GM21576 (cell line): Measurements from ENCODE around the gene AFDN.

Experiments
- ATAC-seq: cut with Tn5 transposase; IDR thresholded peaks from one replicate; pipeline ENCODE4 v1.9.1; 2021; ENCODE audit warnings: mild to moderate bottlenecking, moderate library complexity; ENCODE audit not compliant: unreplicated experiment

Gene AFDN

DNA sequence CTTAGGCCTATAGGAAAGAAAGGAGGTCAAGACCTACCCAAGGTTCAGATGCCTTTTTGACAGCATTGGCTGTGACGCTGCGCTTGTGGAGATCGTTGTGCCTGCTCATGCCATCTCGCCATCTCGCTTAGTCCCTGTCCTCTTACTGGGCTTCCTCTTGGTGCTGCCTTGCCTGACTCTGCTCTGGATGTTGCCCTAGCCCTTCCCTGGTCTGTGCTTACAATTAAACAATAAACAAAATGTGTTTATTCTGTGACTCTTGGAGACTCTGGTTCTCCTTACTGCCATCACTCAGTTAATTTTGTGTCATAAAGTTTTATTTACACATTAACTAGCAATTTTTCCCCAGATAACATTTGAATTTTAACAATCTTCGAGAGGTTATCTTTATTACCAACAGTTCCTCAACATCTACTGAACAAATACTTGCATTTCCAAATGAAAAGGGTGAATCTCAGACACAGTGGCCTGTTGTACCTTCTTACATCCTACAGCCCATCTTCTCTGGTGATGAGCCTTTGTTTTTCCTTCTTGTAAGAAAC, 11.6 kb downstream of the AFDN start:
- ATAC-seq = no peak

DNA sequence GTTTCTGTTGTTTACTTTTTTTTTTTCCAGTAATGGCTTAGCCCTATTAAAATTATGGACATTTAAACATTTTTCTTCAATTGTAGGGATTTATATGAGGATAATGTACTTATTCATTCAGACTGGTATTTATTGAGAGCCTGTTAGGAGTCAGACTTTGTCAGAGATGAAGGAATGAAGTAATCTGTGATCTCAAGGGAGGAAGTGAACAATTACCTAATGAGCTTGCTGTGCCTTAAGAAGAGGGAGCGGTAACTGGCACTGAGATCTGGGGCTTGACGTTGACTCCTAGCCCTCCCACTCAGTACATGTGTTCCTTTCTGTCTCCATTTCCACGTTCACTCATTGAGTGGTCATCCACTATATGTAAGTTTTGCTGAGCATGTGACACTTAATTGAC, 12.6 kb downstream of the AFDN start:
- ATAC-seq = no peak

DNA sequence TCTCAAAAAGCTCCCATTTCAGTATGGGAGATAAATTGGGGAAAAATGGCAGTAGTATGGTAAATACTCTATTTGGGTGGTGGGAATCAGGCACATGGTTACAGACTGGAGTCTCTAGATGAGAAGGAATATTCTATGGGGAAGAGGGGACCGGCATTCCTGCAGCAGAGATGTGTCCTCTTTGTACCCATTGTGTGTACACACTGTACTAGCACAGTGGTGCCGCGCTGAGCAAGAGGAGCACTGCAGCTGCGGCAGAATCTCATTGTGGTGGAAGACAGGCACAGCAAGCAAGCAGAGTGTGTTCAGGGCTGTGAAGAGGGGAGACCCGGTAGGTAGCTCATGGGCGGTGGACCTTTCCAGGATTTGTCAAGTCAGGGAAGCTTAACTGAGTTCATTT, 13.0 kb downstream of the AFDN start:
- ATAC-seq = no peak

DNA sequence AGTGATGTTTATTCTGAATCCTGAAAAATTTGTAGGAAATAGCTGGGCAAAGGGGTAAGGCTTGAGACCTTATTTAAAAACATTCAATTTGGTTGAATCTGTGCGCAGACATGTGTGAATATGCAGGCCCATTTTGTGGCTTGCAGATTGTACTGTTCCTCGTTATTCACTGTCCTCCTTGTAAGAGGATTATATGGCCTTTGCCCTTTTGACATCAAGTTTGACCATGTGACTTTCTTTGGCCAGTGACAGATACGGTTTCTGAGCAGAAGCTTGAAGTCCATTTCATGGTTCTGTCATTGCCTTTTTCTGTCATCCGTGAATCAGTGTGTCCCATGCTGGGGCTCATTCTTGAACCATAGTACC, 13.4 kb downstream of the AFDN start:
- no peak for ATAC-seq

DNA sequence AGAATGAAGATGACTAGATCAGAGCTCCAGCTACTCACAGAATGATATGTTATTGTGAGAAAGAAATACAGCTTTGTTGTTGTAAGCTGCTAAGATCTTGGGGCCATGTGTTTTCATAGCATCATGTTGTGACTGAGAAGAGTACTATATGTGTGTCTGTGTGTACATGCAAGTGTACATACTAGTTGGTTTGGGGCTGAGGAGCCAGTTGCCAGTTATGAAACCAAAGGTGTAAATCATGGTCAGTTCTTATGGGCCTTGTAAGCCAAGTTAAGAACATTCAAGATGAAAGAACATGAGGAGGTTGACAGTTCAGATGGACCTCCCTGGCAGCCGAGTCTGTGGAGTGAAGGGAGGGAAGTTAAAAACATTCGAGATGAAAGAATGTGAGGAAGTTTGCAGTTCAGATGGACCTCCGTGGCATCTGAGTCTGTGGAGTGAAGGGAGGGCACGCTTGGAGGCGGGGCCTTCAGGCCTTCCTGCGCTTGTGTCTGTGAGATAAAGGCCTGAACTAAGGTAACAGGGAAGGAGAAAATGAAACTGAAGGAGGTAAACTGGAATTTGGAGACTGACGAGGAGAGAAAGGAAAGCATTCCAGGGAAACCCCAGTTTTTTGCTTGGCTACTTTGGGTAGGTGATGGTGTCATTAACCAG, 13.9 kb downstream of the AFDN start:
- no peak for ATAC-seq

DNA sequence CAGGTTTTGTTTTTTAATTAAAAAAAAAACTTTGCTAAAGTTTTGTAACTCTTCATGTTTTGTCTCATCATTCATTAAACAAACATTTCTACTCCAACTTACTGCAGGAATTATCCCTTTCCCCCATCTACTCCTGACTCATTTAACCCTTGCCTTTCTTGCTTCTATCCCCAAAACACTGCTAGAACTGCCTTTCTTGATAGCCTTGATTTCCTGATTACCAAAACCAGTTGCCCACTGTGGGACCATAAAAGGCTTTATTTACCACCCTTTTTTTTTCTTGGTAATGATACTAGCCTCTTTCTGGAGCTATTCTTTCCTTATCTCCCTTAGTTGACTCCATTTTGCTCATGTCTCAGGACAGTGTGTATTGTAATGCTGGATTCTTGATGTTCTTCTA, 15.3 kb downstream of the AFDN start:
- no peak for ATAC-seq

DNA sequence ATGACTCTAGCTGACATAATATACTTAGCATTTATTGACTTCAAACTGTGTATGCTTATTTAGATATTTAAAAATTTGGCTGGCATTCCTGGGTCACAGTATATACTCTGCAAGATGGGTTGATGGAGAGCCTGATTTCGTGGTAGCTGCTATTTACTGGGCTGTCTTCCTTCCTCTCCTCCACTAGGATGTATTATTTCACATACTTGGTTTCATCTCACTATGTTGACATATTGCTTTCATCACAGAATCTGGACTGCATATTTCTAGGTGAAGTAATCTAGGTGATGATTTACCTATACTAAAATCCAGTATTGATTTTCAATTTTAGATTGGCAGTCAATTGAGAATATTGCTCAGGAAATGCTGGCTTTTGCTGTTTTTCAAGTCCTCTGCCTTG, 15.7 kb downstream of the AFDN start:
- ATAC-seq = no peak

DNA sequence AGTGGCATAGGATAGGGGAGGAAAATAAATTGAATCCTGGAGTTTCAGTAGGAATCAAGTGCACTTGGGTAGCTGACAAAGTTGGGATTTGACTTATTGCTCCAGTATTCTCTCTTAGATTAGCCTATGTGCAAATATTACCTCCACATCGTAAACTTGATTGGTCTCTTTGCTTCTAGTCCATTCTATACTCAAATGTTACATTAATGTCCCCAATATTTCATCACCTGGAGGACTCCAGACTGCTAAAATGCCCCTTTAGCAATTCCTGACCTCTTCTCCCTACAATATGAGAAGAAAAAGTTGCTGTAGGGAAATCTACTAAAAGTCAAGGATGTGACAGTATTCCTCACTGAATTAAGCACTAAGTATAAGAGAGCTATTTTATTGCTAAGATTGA, 16.3 kb downstream of the AFDN start:
- no peak for ATAC-seq

DNA sequence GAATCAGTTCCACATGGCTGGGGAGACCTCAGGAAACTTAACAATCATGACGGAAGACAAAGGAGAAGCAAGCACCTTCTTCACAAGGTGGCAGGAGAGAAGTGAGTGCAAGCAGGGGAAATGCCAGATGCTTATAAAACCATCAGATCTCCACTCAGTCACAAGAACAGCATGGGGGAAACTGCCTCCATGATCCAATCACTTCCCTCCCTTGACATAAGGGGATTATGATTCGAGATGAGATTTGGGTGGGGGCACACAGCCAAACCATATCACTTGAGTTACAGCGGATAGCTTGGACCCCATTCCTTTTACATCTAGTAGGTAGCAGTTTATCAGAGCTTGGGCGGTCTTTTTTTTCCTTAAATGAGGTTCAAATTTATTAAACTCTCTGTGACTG, 19.1 kb downstream of the AFDN start:
- no peak for ATAC-seq

DNA sequence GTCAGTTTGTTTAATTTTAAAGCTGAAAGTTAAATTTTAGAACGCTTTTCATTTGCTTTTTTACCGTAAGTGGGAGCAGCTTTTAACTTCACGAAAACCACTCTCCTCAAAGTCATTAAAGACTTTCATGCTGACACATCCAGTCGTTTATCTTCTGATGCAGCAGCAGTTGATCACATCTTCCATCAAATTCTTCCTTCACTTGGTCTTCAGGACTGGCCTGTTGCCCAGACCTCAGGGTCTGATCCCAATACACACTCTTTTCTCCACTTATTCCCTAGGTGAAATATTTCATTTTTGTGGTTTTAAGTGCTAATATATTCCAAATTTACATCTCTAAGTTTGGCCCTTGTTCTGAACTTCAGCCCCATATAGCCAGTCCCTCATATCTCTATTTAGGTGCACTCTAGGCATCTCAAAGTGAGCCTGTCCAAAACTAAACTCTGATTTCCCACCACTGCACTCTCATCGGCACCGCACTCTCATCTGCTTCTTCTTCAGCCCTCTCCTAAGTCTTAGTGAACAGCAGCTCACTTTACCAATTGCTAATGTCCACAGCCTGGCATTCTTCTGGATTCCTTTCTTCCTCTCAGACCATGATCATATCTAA, 20.4 kb downstream of the AFDN start:
- no peak for ATAC-seq

DNA sequence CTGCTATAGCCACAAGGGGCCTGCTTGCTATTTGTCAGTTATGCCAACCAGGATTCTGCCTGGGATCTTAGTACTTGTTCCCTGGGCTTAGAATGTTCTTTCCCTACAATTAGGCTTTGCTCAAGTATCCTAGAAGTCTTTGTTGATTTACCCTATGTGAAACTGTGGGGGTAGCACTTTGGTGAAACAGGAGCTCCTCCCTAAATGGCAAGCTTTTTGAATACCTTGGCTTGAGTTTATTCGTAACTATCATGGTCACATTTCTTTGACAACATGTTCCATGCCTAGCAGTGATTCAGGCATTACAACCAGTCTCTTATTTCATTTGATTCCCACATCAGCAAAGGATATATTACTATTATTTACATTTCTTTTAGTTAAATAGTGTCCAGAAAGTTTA, 21.2 kb downstream of the AFDN start:
- ATAC-seq = no peak

DNA sequence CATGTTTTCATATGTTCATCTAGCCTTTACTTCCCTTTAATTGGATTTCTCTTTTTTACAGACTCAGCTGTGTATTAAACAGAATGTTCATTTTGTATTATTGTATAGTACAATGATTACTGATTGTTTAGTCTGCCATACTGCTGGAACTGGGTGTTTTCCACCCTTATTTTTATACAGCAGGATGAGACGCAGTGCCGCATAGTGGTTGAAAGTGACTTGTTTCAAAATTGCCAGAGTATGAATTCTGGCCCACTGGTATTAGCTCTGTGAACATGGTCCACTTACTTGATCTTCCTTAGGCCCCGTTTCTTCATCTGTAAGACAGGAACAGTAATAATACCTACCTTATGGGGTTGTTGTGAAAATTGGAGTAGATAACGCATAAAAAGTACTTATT, 22.1 kb downstream of the AFDN start:
- no peak for ATAC-seq

DNA sequence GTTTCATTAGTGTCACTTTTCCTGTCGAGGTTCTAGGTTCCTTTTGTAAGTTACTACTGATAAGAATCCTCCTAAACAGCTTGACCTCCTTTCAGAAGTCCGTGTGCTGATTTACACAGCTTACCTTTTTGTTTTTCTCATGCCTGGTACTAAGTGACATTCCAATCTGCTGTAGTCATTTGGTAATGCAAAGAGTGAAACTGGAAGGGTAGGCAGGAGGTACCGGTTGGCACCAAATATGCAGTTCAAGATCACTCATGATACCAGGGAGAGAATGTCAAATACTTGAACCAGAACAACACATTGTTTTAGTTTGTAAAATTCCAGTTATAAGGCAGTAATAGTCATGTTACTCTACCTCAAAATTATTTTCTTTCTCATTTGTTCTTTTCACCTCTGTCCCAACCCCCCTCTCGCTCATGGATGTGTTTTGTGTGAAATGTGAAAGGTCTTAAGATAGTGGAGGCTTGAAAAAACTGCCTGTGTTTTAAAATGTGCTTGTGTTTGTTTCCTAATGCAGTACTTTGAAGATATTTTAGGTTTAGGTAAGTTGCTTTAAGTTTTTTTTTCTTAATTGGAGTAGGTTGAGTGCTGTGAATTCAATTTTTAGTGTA, 23.2 kb downstream of the AFDN start:
- no peak for ATAC-seq

DNA sequence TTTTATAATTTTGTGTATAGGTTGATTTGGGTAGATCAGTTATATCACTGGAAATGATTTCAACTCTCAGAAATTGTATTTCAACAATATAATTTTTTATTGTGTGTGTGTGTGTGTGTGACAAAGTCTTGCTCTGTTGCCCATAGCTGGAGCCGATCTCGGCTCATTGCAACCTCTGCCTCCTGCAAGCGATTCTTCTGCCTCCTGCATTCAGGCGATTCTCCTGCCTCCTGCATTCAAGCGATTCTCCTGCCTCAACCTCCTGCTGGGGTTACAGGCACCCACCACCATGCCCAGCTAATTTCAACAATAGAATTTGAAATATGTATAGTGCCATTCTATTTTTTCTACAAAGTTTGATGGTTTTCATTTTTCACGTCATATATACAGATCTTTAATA, 24.1 kb downstream of the AFDN start:
- ATAC-seq = no peak

DNA sequence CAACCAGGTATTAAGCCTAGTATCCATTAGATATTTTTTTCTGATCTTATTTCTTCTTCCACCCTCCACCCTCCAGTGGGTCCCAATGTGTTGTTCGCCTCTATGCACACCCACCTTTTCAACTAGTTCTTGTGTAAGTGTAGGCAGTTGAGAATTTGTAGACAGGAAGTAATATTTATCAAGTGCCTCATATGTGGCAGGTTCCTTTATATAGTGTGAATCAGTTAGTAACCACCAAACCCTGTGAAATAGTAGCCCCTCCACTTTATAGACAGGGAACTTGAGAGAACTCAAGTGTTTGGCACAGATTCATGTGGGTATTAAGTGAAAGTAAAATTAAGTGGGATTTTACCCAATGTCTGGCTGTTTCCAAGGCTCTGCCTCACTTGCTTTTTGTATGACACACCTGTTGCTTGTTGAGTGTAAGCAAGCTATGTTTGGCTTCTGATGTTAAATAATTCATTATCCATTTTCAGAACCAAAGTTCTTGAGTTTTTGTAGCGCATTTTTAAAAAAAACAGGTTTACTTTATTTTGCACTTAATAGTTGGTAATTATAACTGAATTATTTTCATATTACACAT, 24.8 kb downstream of the AFDN start:
- ATAC-seq = no peak

DNA sequence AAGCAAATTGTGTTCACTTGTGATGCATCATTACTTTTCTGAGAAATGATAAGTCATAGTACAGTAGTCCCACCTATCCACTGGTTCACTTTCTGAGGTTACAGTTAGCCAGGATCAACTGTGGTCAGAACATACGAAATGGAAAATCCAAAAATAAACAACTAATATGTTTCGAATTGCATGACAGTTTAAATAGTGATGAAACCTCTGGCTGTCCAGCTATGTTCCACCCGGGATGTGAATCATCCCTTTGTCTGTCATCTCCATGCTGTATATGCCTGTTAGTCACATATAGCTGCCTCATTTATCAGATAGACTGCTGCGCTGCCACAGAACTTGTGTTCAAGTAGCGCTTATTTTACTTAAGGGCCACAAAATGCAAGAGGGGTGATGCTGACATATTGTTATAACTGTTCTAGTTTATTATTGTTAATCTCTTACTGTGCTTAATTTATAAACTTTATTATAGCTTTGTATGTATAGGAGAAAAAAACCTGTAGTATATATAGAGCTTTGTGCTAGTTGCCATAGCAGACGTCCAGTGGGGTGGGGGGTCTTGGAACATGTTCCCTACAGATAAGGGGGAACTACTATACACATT, 29.2 kb downstream of the AFDN start:
- ATAC-seq = no peak

DNA sequence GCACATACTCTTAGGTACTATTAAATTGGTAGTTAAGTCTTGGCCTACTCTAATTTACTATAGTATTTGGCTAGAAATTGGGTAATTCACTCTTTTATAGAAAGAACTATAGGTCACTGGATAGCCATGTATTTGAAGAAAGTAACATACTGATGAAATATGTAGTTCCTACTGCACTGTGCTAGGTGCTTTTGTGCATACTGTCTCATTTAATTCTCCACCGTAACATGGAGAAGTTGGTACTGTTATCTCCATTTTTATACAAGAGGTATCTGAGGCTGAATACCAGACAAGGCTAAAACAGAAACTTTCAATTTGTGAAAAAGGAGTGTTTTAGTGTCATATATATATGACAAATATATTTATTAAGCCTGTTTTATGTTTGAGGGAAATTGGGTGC, 29.8 kb downstream of the AFDN start:
- ATAC-seq = no peak

DNA sequence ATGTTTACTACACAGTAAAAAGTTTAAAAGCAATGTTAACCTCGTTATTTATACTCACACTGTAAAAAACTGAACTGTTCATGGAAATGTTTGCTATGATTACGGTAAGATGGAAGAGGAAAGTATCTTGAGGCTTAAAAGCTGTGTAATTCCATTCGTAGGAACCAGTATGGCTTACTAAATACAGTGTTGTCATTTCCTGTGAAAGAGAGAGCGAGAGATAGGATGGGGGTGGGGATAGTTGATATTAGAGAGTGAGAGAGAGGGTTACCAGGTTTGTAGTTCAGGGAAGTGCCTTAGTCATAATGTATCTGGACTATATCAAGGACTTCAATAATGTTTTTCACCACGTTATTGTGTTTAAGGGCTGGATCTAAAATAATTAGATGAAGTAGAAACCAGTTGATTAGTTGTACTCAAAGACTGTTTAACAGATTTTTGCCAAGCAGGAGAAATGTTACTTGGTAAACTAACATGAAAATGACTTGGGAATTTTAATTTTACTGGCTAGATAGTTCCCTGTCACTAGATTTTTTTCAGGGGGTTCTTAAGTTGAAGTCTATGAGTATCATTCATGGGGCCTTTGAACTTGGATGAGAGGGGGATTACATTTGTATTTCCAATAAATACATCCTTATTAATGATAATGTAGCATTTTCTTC, 30.4 kb downstream of the AFDN start:
- no peak for ATAC-seq

DNA sequence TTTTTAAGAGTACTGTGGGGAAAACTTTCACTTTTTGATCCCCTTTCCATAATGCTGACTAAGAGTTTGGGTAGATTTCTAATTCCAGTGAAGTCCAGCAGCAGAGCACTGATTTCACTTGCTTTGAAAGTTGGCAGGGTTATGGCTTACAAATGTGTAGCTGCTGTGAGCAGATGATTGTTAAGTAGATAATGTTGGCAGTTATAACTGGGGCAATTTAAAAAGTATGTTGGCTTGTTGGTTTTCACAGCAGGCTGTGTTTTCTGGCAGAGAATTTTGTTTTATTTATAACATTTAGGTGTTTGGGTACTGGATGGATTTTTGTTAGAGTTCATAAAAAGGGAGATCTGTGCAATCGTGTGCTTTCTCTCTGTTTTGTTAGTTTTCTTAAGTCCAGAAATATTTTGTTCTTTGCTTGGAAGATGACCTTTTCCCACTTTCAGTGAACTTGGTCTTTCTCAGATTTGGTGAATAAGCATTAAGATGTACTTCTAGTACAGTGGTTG, 31.4 kb downstream of the AFDN start:
- ATAC-seq = no peak

DNA sequence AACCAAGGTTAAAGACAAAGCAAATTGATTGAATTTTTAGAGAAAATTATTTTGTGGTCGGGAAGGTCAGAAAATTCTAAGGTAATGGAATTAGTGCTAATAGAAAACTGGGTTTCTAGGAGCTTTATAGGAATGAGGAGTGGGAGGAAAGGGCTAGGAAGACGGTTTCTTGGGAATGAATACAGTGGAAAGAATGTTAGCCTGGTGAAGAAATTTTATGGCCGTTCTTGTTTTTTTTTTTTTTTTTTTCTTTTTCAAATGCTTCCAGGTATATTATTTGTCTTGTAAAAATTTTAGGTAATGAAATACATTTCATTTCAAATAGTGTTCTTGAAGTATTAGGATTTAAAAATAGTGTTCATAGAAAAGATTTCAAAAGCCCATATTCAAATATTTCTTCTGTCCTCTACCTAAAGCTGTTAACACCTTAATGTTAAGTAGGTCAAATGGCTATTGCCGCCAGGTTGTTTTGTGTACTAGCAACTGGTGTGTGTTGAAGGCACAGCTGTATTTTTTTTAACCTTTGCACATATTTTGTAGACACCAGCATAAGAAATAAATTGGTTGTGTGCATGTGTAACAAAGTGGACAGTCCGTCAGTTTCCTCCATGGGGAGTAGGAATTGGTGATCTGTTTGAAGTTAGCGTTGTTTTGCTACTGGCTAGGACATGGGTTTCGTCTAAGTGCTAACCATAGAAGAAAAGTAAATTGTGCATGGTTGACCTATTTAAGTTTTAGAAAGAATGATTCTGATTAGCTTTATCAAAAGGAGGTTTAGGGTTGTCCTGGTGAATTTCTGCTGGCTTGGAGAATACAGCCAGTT, 32.3 kb downstream of the AFDN start:
- no peak for ATAC-seq
